HG03039 (cell line): Measurements from ENCODE around the gene ACP4.
"Not testable (repeated sequence)": the region's sequence is repeated elsewhere in the genome, so short reads cannot be mapped to it uniquely, and the experiment has no call there.

Experiments
- ATAC-seq: cut with Tn5 transposase; IDR thresholded peaks from one replicate; pipeline ENCODE4 v1.9.1; 2021; ENCODE audit warnings: mild to moderate bottlenecking, moderate library complexity; ENCODE audit not compliant: unreplicated experiment

Gene ACP4

DNA sequence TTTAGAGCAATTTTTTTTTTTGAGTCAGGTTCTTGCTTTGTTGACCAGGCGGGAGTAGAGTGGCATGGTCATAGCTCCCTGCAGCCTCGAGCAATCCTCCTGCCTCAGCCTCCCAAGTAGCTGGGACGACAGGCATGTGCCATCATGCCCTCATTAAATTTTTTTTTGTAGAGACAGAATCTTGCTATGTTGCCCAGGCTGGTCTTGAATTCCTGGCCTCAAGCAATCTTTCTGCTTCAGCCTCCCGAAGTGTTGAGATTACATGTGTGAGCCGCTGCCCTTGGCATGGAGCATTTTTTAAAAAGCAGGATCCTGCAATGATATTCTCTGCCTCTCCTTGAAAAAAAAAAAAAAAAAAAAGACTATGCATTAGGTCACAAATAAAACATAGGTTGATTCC is 14.1 kb upstream of the ACP4 start:
- no peak for ATAC-seq

DNA sequence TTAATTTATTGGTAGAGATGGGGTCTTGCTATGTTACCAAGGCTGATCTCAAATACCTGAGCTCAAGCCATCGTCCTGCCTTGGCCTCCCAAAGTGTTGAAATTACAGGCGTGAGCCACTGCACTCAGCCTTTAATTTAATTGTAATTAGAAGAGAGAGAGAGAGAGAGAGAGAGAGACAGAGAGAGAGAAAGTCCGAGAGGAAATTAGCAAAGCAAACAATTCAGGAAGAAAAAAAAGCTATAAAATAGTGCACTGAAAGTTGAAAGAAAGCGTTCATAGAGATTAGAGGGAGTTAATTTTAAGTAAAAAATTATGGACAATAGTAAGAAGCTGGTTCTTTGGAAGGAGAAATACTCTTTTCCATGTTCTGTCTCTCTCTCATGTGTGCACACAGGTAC is 13.0 kb upstream of the ACP4 start:
- ATAC-seq, result no peak

DNA sequence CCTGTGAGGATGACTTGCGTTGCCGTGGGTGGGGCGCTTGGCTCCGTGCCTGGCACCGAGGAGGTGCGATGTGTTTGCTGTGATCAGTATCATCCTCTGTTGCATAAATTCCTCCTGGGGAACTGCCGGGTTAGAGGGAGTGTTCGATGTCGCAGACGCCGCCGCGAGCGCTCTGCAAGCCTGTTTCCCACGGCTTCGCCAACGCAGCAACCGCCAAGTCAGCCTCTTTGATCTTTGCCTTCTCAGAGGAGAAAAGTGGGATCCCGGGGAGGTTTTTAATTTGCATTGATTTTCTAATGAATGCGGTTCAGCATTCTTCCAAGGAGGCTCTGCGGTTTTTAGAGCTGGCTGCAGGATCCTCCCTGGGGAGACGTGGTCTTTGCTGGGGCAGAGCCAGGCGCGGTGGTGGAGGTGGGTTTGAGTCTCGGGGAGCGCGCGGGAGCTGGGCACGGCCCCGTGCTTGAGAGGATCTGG is 12.3 kb upstream of the ACP4 start:
- no peak for ATAC-seq

DNA sequence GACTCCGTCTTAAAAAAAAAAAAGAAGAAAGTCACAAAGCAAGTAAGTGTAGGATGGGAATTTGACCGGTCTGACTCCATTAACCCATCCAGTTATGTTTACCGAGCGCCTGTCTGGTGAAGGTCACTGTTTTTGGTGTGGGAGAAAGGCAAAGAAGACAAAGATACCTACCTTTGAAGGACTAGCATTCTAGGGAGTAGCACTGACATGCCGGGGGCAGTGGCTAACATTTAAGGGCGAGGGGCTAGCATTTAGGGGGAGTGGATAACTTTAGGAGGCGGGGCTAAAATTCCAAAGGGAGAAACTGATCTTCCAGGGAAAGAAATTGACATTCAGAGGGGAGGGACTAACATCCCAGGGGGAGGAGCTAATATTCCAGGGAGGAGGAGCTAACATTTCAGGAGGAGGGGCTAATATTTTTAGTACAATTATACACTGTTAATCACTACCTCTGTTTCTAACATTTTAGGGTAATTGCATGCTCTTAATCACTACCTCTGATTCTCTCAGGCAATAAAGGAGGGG is 11.2 kb upstream of the ACP4 start:
- ATAC-seq, result no peak

DNA sequence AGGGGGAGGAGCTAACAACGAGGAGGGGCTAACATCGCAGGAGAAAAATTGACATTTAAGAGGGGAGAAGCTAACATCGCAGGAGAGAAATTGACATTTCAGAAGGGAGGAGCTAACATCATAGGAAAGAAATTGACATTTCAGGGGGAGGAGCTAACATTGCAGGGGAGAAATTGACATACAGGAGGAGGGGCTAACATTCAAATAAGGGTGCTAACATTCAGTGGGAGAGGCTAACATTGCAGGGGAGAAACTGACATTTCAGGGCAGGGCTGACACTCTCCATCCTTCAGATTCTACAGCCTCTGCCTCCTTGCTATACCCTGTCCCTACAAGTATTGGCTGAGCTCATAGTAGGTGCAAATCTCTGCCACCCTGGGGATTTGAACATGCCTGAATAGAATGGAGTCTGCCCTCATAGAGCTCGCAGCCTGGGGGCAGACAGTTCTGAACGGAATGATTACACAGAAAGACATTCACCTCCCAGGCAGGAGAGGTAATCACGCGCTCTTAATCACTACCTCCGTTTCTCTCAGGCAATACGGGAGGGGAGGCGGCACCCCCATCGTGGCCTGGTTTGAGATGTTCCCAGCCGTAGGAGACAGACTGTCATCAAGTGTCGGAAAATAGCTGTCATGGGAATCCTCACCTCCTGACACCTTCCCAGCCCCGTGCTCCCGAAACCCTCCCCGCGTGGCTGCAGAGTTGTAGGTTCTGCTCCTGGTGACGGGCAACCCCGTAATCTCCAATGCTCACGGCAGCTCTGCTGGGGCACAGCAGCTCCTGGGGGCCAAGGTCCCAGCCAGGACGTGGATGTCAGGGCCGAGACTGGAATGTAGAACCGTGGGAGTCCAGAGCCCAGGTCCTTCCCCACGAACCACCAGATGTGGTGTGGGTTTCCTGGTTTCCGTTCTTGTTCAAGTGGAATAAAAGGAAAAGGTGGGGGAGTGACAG is 10.4 kb upstream of the ACP4 start:
- no peak for ATAC-seq

DNA sequence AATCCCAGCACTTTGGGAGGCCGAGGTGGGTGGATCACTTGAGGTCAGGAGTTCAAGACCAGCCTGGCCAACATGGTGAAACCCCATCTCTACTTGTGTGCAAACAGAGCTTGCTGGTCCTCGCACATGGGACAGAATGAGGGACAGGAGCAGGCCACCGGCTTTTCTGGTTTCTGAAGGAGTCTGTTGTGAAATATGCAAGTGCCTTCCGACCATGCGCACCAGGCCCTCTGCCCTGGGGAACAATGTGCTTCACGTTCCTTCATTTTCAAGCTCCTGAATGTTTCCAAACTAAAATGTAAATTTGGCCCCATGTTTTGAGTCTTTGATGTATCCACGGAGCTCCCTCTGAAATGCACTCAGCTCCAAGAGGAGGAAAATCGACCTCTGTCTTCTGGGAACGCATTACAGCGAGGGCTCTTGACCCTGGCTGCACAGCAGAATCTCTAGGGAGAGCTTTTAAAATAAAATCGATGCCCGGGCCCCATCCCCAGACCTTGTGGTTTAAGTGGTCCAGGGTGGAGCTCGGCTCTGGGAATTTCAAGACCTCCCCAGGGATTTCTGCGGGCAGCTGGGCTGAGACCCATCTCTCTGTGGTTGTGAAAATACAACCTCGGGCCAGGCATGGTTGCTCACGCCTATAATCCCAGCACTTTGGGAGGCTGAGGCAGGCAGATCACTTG is 9.3 kb upstream of the ACP4 start:
- ATAC-seq, result no peak

DNA sequence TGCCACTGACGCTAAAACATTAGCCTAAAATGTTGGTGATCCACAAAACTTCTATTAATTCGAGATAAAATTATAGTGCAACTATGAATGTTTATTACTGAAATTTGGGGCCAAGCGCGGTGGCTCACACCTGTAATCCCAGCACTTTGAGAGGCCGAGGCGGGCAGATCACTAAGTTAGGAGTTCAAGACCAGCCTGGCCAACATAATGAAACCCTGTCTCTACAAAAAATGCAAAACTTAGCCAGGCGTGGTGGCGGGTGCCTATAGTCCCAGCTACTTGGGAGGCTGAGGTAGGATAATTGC is 6.4 kb upstream of the ACP4 start:
- ATAC-seq, result not testable (repeated sequence)

DNA sequence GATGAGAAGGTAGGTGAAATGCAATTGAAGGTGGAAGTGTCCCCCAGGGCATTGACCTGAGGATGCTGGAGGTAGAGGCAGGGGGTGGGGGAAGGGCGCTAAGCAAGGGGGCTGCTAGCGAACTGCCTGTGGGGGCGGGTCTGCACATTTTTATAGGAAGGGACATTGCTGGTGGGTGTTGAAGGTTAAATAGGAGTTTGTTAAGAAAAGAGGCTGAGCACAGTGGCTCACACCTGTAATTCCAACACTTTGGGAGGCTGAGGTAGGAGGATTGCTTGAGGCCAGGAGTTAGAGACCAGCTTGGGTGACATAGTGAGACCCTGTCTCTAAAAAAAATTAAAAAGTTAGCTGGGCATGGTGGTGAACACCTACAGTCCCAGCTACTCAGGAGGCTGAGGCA is 5.5 kb upstream of the ACP4 start:
- no peak for ATAC-seq

DNA sequence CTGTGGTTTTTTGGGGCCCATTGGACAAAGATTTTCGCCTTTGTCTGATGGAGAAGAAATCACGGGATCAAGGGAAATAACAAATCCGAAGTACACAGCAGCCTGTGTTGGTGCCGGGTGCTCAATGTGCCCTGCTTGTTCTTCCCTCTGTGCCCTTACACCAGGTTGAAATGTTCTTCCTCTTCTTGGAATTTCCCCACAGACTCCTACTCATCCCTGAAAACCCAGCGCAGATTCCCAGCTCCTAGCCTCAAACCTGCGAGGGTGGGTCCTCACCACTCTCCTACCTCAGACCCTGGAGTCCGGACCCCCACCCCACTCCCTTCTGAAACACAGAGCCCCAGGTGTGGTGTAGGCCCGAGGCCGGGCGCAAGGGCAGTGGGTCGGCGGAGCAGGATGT is 4.9 kb upstream of the ACP4 start:
- no peak for ATAC-seq

DNA sequence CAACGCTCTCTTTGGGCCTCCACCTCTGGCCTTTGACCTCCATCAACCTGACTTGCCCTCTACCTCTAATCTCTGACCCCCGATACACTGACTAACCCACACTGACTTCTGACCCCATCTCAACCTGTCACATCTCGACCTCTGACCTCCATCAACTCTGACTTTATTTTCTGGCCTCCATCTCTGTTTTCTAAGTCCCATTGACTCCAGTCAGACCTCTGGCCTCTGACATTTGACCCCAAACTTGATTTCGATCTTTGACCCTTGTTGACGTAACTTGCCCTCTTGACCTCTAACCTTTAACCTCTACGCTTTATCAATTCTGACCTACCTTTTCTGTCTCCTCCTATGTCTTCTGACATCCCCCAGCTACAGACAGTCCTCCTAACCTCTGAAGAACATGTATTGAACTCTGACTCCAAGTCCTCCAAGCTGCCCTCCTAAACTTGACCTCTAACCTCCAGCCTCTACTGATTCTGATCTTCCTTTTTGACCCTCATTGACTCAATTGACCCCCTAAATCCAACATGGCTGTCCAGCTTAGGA is 780 bp downstream of the ACP4 start:
- no peak for ATAC-seq

DNA sequence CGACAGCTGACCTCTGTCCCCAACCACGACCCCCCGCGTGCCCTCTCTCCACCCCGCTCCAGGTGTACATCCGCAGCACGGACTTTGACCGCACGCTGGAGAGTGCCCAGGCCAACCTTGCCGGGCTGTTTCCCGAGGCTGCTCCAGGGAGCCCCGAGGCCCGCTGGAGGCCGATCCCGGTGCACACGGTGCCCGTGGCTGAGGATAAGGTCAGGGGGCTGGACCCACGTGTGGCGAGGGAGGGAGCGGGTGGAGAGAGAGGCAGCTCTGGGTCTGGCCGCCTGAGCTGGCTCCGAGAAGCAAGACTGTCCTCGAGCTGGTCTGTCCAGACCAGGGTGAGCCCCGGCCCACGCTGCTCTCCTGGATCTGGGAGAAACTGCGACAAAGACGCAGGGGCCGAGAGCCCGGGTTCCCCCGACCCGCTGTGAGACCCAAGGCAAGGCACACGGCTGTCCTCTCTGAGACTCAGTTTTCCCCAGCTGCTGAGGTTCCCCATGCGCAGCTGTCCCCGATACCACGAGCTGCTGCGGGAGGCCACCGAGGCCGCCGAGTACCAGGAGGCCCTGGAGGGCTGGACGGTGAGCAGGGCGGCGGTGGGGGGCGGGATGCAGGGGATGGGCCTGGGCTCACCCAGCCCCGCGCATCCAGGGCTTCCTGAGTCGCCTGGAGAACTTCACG is 1.5 kb downstream of the ACP4 start:
- ATAC-seq, result no peak

DNA sequence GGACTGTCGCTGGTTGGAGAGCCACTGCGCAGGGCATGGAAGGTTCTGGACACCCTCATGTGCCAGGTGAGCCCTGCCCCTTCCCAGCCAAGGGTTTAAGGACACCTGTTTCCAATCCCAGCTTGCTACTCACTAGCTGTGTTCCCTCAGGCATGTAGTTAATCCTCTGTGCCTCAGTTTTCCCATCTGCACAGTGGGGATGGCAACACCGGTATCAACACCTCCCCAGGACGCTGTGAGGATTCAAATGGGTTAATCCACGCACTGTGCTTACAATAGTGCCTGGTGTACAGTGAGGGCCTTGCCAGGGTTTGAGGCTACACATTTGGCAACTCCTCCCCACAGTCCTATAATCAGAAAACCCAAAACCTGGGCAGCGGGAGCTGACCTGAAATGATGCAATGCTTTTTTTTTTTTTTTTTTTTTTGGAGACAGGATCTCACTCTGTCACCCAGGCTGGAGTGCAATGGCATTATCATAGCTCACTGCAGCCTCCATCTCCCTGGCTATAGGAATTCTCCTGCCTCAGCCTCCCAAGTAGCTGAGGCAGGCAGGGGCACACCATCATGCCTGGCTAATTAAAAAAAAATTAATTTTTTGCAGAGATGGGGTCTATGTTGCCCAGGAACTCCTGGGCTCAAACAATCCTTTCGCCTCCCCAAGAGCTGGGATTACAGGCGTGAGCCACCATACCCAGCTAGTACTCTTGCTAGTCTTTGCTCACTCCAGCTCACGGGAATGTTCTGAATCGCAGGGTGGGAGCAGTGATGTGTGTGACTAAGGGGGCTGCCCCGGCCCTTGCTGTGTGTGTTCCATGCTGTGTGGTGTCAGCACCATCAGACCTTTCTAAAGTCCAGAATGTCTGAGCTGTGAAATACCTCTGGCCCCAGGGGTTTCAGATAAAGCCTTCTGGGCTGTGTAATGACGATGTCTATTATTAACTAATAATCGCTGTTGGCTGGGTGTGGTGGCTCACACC is 2.3 kb downstream of the ACP4 start:
- no peak for ATAC-seq

DNA sequence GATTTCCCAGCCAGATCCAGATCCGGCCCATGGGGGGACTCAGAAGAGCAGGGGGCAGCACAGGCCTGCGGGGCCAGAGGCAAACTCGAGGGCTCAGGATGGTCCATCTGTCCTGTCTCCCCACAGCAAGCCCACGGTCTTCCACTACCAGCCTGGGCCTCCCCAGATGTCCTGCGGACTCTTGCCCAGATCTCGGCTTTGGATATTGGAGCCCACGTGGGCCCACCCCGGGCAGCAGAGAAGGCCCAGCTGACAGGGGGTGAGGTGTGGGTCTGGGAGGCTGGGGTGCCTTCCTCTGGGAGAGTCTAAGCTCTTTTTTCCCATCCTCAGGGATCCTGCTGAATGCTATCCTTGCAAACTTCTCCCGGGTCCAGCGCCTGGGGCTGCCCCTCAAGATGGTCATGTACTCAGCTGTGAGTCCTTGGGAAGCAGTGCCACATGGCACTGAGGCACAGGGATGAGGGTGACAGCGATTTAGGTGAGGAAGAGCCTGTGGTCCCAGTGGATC is 3.4 kb downstream of the ACP4 start:
- ATAC-seq, result no peak

DNA sequence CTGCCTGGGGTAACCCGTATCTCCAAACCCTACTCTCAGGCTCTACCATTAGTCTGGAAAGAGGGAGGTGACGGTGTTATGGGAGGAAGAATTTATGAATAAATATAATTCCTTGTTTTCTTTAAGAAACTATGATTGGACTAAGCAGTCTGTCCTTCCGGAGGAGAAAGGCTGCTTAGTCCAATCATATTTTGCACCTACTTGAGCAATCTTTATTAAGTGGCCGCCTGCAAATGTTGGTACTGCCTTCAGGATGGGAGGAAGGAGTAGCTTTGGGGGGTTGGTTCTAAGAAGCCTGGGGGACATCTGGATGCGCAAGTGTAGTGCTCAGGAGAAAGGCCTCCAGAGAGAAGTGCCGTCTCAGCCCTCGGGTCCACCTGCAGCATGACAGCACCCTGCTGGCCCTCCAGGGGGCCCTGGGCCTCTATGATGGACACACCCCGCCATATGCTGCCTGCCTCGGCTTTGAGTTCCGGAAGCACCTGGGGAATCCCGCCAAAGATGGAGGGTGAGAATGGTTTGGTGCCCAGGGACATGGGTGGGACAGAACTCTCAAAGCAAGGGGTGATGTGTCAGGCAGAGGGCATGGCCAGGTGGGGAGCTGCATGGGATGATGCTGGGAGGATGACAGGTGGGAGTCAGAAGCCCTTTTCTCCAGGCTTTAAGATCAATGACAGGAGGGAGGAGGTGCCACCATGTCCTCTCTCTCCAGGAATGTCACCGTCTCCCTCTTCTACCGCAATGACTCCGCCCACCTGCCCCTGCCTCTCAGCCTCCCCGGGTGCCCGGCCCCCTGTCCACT is 4.1 kb downstream of the ACP4 start:
- ATAC-seq, result no peak

DNA sequence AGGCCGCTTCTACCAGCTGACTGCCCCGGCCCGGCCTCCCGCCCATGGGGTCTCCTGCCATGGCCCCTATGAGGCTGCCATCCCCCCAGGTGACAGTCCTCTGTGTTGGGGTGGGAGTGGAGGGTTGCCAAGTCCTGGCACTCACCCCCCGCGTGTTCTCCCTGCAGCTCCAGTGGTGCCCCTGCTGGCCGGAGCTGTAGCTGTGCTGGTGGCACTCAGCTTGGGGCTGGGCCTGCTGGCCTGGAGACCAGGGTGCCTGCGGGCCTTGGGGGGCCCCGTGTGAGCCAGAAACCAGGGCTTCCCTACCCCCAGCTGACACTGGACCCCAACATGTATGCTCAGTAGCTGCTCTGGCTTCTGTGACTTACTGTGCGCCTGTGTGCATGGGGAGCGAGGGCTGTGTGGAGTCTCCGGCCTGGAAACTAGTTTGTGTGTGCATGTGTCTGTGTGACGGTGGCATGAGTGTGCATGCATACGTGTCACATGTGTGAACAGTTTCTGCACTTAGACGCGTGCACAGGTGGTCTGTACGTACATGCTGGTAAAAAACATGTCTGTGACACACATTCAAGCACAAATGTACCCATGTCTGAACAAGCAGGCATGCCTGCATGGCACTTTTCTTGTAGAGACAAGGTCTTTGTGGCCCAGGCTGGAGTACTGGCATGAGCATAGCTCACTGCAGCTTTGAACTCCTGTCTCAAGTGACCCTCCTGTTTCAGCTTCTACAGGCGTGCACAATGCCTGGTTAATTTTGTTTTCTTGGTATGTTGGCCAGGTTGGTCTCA is 4.9 kb downstream of the ACP4 start:
- no peak for ATAC-seq

DNA sequence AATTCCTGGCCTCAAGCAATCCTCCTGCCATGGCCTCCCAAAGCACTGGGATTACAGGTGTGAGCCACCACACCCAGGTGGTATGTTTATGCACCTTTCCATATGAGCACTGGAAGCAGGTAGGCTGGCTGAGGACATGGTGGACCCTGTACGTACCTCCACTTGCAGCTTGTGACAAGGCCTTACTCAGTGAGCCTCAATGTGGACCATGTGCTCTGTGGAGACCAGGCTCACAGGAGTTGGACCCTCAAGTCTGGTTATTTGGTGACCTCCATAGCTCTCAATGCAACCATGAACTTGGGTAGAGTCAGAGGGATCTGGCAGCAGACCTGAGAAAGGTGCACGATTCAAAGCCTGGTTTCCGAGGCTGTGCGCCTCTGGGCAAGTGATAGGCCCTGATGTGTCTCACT is 5.5 kb downstream of the ACP4 start:
- no peak for ATAC-seq

DNA sequence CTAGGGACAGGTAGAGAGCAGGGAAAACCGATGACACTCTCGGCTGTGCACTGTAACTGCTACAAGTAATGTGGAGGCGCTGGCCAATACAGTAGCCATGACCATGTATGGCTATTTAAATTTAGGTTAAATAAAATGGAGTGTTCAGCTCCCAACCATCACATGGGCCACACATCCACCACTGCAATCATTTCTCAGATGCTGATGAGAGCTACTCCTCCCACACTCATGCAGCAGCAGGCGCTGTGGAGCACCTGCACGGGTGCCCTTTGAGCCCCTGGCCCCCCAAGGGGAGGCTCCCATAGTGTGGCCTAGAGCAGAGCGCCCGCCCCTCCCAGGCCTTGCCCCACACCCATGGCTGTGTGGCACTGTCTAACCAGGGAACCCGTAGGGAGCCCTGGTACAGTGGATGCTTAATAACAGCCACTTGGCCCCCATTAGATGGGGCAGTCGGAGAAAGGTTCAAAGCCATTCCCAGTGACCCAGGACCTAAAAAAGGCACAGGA is 6.0 kb downstream of the ACP4 start:
- ATAC-seq, result no peak
